HepG2 (cell line): ENCODE data around the gene NBR1. TPM values are rescaled to one million over a fixed set of nuclear protein-coding genes. Genes with fewer than 3 reads are reported as not detected.
A peak's percentile ranks its signal among the peaks of the same experiment; 100 is the strongest.

Experiments
- ARID4A ChIP-seq: sonication (generic); formaldehyde crosslinking; IDR thresholded peaks from 2 replicates; pipeline ENCODE4 v1.5.0; 2020; ENCODE audit warnings: mild to moderate bottlenecking, missing genetic modification reagents, borderline replicate concordance
- BORCS8-MEF2B ChIP-seq: sonication (generic); formaldehyde crosslinking; IDR thresholded peaks from 2 replicates; pipeline ENCODE4 v1.8.0; 2022; ENCODE audit warnings: mild to moderate bottlenecking, missing genetic modification reagents
- FOXO1 ChIP-seq: sonication (generic); formaldehyde crosslinking; IDR thresholded peaks from 2 replicates; pipeline ENCODE4 v1.4.0; 2020; ENCODE audit warnings: missing genetic modification reagents
- HDAC1 ChIP-seq: sonication (generic); formaldehyde crosslinking; IDR thresholded peaks from 2 replicates; pipeline ENCODE4 v1.5.1; 2020; ENCODE audit warnings: mild to moderate bottlenecking, missing genetic modification reagents
- HMGXB4 ChIP-seq, 2 experiments: sonication (generic) in 1 of 2; formaldehyde crosslinking in 1 of 2; IDR thresholded peaks; 2 replicates each; pipeline versions ENCODE4 v1.4.0 to v1.6.1; 2018 to 2020; ENCODE audit warnings: missing genetic modification reagents in 2 of 2, borderline replicate concordance in 1 of 2, low read depth in 1 of 2, mild to moderate bottlenecking in 1 of 2, missing biosample characterization in 1 of 2
- MAFF ChIP-seq: IDR thresholded peaks from 2 replicates; pipeline ENCODE4 v1.6.1; 2011; ENCODE audit warnings: low read depth, low read length, improper control_type of control experiment
- MBD4 ChIP-seq: IDR thresholded peaks from 2 replicates; pipeline ENCODE4 v1.6.1; 2012; ENCODE audit warnings: low read length, inconsistent platforms, borderline replicate concordance
- NAIF1 ChIP-seq: sonication (generic); formaldehyde crosslinking; IDR thresholded peaks from 2 replicates; pipeline ENCODE4 v1.5.0; 2020; ENCODE audit warnings: mild to moderate bottlenecking, missing genetic modification reagents, borderline replicate concordance
- NFIB ChIP-seq: sonication (generic); formaldehyde crosslinking; IDR thresholded peaks from 2 replicates; pipeline ENCODE4 v1.9.0; 2021; ENCODE audit warnings: missing genetic modification reagents, mild to moderate bottlenecking, borderline replicate concordance
- RBFOX2 ChIP-seq: fragments of 200-400 bp; formaldehyde crosslinking; IDR thresholded peaks from 2 replicates; pipeline ENCODE4 v1.6.1; 2017; ENCODE audit warnings: low read depth, mild to moderate bottlenecking, low read length
- TEAD3 ChIP-seq: optimal IDR thresholded peaks from 2 replicates; pipeline ENCODE3; 2016; ENCODE audit warnings: borderline replicate concordance
- ZBTB7B ChIP-seq: sonication (generic); formaldehyde crosslinking; IDR thresholded peaks from 2 replicates; pipeline ENCODE4 v1.4.0; 2020; ENCODE audit warnings: missing genetic modification reagents
- ZFYVE20 ChIP-seq: sonication (generic); formaldehyde crosslinking; IDR thresholded peaks from 2 replicates; pipeline ENCODE4 v1.8.0; 2023; ENCODE audit warnings: low read depth, mild to moderate bottlenecking, moderate library complexity, missing genetic modification reagents, borderline replicate concordance
- ZNF33A ChIP-seq: sonication (generic); formaldehyde crosslinking; IDR thresholded peaks from 2 replicates; pipeline ENCODE4 v1.5.1; 2020; ENCODE audit warnings: missing genetic modification reagents, mild to moderate bottlenecking, moderate library complexity, borderline replicate concordance
- ZNF547 ChIP-seq: sonication (generic); formaldehyde crosslinking; IDR thresholded peaks from 2 replicates; pipeline ENCODE4 v1.5.1; 2020; ENCODE audit warnings: mild to moderate bottlenecking, missing genetic modification reagents
- ZNF614 ChIP-seq: IDR thresholded peaks from 2 replicates; pipeline ENCODE4 v1.6.1; 2018; ENCODE audit warnings: missing biosample characterization, missing genetic modification reagents, inconsistent platforms, borderline replicate concordance
- ZNF720 ChIP-seq: sonication (generic); formaldehyde crosslinking; IDR thresholded peaks from 2 replicates; pipeline ENCODE4 v1.4.0; 2020; ENCODE audit warnings: missing genetic modification reagents
- ZNF777 ChIP-seq: sonication (generic); formaldehyde crosslinking; IDR thresholded peaks from 2 replicates; pipeline ENCODE4 v1.4.0; 2020; ENCODE audit warnings: missing genetic modification reagents
- ZNF792 ChIP-seq: IDR thresholded peaks from 2 replicates; pipeline ENCODE4 v1.6.1; 2016
- ZSCAN20 ChIP-seq: sonication (generic); formaldehyde crosslinking; IDR thresholded peaks from 2 replicates; pipeline ENCODE4 v1.4.0; 2020; ENCODE audit warnings: missing genetic modification reagents, mild to moderate bottlenecking, borderline replicate concordance
- polyA plus RNA-seq, 8 experiments: library from polyadenylated mRNA; depleted of rRNA in 3 of 8; stranded (reverse) in 7 of 8; unstranded in 1 of 8; fragments of >200 nt; fragmentation: Illumina TruSeq in 4 of 8; extraction: Trizol in 4 of 8; gene quantifications; 2 replicates each; pipeline versions ENCODE4 v1.2.1 to v1.2.3, GENCODE V29; 2011 to 2016; ENCODE audit warnings: low read depth in 4 of 8, missing spikeins in 1 of 8, mixed read lengths in 1 of 8; ENCODE audit not compliant: insufficient read depth in 1 of 8
- total RNA-seq, 5 experiments: library from RNA; depleted of rRNA; stranded (reverse); fragments of >200 nt; fragmentation: Illumina TruSeq; extraction: Trizol; gene quantifications; 2 replicates each; pipeline ENCODE4 v1.2.3, GENCODE V29; 2016; ENCODE audit warnings: low read depth in 1 of 5
- TF ChIP-seq, protein P1 (sequence below): sonication (generic); formaldehyde crosslinking; IDR thresholded peaks from 2 replicates; pipeline ENCODE4 v1.9.0; 2021; ENCODE audit warnings: missing genetic modification reagents, borderline replicate concordance

Gene NBR1
- total and polyA plus RNA-seq, 2 of the 13 experiments (the other 11 are each of a cell fraction or from before 2014, with no cell fraction given): 51.7 to 121 TPM

- TF ChIP-seq ARID4A: peak; percentile 65; the same call in 1 of the 2 replicates
- 0 out of 2 replicates have a peak, but pooled peaks have one; percentile 7 for TF ChIP-seq ZNF614 (CRISPR knock-in tag)
- TF ChIP-seq ZNF792 (CRISPR knock-in tag): no peak
- TF ChIP-seq NAIF1 (CRISPR knock-in tag): peak; percentile 90; the same call in 1 of the 2 replicates
- TF ChIP-seq ZBTB7B (CRISPR knock-in tag): no peak
- TF ChIP-seq HDAC1: peak; percentile 77; the same call in 1 of the 2 replicates
- TF ChIP-seq ZNF720 (CRISPR knock-in tag): no peak
- TF ChIP-seq TEAD3 (CRISPR knock-in tag): no peak
- 0 out of 2 replicates have a peak, but pooled peaks have one; percentile 1 for TF ChIP-seq FOXO1 (CRISPR knock-in tag)
- no peak for TF ChIP-seq ZFYVE20 (CRISPR knock-in tag)
- TF ChIP-seq ZNF33A (CRISPR knock-in tag): no peak
- TF ChIP-seq ZNF547: peak; percentile 48; the same call in 1 of the 2 replicates
- TF ChIP-seq ZNF777 (CRISPR knock-in tag): no peak
- 0 out of 2 replicates have a peak, but pooled peaks have one; percentile 45 for TF ChIP-seq ZSCAN20 (CRISPR knock-in tag)
- TF ChIP-seq, protein P1, sequence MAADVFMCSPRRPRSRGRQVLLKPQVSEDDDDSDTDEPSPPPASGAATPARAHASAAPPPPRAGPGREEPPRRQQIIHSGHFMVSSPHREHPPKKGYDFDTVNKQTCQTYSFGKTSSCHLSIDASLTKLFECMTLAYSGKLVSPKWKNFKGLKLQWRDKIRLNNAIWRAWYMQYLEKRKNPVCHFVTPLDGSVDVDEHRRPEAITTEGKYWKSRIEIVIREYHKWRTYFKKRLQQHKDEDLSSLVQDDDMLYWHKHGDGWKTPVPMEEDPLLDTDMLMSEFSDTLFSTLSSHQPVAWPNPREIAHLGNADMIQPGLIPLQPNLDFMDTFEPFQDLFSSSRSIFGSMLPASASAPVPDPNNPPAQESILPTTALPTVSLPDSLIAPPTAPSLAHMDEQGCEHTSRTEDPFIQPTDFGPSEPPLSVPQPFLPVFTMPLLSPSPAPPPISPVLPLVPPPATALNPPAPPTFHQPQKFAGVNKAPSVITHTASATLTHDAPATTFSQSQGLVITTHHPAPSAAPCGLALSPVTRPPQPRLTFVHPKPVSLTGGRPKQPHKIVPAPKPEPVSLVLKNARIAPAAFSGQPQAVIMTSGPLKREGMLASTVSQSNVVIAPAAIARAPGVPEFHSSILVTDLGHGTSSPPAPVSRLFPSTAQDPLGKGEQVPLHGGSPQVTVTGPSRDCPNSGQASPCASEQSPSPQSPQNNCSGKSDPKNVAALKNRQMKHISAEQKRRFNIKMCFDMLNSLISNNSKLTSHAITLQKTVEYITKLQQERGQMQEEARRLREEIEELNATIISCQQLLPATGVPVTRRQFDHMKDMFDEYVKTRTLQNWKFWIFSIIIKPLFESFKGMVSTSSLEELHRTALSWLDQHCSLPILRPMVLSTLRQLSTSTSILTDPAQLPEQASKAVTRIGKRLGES (CRISPR knock-in tag): no peak
- peak; percentile 43 to 66; a peak in 1 of 4 replicates for TF ChIP-seq HMGXB4 (CRISPR knock-in tag; IDR thresholded peaks at IDR 0.05; ENCODE audit: borderline replicate concordance in 1 of 2, low read depth in 1 of 2)
- TF ChIP-seq MAFF: no peak
- no peak; the same call in 1 of the 2 replicates for TF ChIP-seq MBD4
- TF ChIP-seq BORCS8-MEF2B (CRISPR knock-in tag): 0 out of 2 replicates have a peak, but pooled peaks have one; percentile 10
- TF ChIP-seq RBFOX2: no peak
- TF ChIP-seq NFIB (CRISPR knock-in tag): no peak
Measured at GRCh38 chr17:43170140-43170765, 761 bp upstream of the NBR1 start (continued).
